ENCODE data around the gene GPN3. TPM values are rescaled to one million over a fixed set of nuclear protein-coding genes. Genes with fewer than 3 reads are reported as not detected.

Gene GPN3
- total RNA-seq (2021) (28.5 and 35.1 TPM in 2 replicates), Bru-seq, nascent RNA (percentile 56 among the genes with signal in this experiment), BruChase-seq, experiment 1, labeled RNA remaining after a 2-hour chase (percentile 54 among the genes with signal in this experiment), BruChase-seq, experiment 2, labeled RNA remaining after a 6-hour chase (percentile 72 among the genes with signal in this experiment)
- long read RNA-seq, transcript GPN3-201 (8 exons, 1,468 nt) = major isoform, 68 of 78 reads
- long read RNA-seq, partial matches to known transcripts = 2 of 78 reads
- long read RNA-seq, other reads (novel, unspliced or antisense) = 6 of 78 reads

GRCh38 chr12:110468214-110469048 lies at the start of gene GPN3, which contains the start of gene FAM216A:
GPN3 (minus strand) TSS chr12:110468257; CDS start chr12:110468203, 54 bp downstream.
FAM216A (plus strand) TSS chr12:110468845; CDS start chr12:110468876, 31 bp downstream.
- Histone ChIP-seq H3K36me3 (ENCODE audit: low read depth) (no peaks in the 10 kb centered on the region), H4K20me1 (ENCODE audit: insufficient read depth) (no peaks in the 10 kb centered on the region), H2AFZ (peak within 1 kb of the TSS; percentile 95), H3K9me3 (ENCODE audit: insufficient read depth, low read depth) (no peaks in the 10 kb centered on the region), H3K79me2 (ENCODE audit: low read depth) (peaks cover 34% of the 10 kb centered on the region), H3K4me2 (peak within 1 kb of the TSS; percentile 98), H3K27me3 (ENCODE audit: insufficient read depth, low read depth) (no peaks in the 10 kb centered on the region), H3K4me1 (replicated peaks; ENCODE audit: insufficient read depth) (peaks cover 18% of the 10 kb centered on the region), H3K9me2 (ENCODE audit: insufficient read depth) (no peaks in the 10 kb centered on the region), H3F3A (ENCODE audit: insufficient read depth, low read depth) (peaks cover 6% of the 10 kb centered on the region; the same call in 1 of the 2 replicates), H3K27ac (peak within 1 kb of the TSS; percentile 70), H3K4me3 (peak within 1 kb of the TSS; percentile 81)
- no TSS peak for BruUV-seq (replicated peaks)
- ChIA-PET POLR2A (ENCODE audit: unreplicated experiment) (interaction anchor here (0.5 to 1.2 kb wide), 10 partner anchors 18 to 1789 kb away, joined by 3 to 15 read pairs (median 8); partner anchors contain the start of gene ARPC3), CTCF (interaction anchor here (0.6 to 2.7 kb wide), 6 partner anchors 16 to 369 kb away, joined by 3 to 16 read pairs (median 6); partner anchors contain the start of gene ARPC3)
- TF ChIP-seq, protein P1, sequence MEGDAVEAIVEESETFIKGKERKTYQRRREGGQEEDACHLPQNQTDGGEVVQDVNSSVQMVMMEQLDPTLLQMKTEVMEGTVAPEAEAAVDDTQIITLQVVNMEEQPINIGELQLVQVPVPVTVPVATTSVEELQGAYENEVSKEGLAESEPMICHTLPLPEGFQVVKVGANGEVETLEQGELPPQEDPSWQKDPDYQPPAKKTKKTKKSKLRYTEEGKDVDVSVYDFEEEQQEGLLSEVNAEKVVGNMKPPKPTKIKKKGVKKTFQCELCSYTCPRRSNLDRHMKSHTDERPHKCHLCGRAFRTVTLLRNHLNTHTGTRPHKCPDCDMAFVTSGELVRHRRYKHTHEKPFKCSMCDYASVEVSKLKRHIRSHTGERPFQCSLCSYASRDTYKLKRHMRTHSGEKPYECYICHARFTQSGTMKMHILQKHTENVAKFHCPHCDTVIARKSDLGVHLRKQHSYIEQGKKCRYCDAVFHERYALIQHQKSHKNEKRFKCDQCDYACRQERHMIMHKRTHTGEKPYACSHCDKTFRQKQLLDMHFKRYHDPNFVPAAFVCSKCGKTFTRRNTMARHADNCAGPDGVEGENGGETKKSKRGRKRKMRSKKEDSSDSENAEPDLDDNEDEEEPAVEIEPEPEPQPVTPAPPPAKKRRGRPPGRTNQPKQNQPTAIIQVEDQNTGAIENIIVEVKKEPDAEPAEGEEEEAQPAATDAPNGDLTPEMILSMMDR (conservative IDR thresholded peaks at IDR 0.05) = no peak
- TF ChIP-seq EZH2 (IDR thresholded peaks at IDR 0.05; ENCODE audit: low read depth) = no peak
- DNase-seq = peak; percentile 95 to 97
- intact Hi-C loops (cut with micrococcal nuclease; ENCODE audit: unreplicated experiment) = loop anchor here (1.0 to 2.0 kb wide), 4 partner anchors 18 to 132 kb away; partner anchors contain the start of genes ARPC3, RAD9B and VPS29

- H3K27me3 ChIP-seq (ENCODE audit: insufficient read depth, low read depth) = no peaks in the 10 kb centered on the region
- H3K9me3 ChIP-seq (ENCODE audit: insufficient read depth, low read depth) = no peaks in the 10 kb centered on the region
- no peaks in the 10 kb centered on the region for H3K79me2 ChIP-seq (ENCODE audit: low read depth)
- H3K4me2 ChIP-seq = no peak overlapping the region
- H3K27ac ChIP-seq = no peak overlapping the region
- TF ChIP-seq, protein P1 (conservative IDR thresholded peaks at IDR 0.05) = no peak
- no peaks in the 10 kb centered on the region for H3K4me1 ChIP-seq (replicated peaks; ENCODE audit: insufficient read depth)
- no peaks in the 10 kb centered on the region for H3K36me3 ChIP-seq (ENCODE audit: low read depth)
- CTCF ChIA-PET = no interaction called here
- DNase-seq = no peak
- no peak overlapping the region for H2AFZ ChIP-seq
- no TSS peak for BruUV-seq (replicated peaks)
- H3K9me2 ChIP-seq (ENCODE audit: insufficient read depth) = no peaks in the 10 kb centered on the region
- no peaks in the 10 kb centered on the region for H4K20me1 ChIP-seq (ENCODE audit: insufficient read depth)
- H3F3A ChIP-seq (ENCODE audit: insufficient read depth, low read depth) = no peaks in the 10 kb centered on the region
- no peak overlapping the region for H3K4me3 ChIP-seq
- POLR2A ChIA-PET (ENCODE audit: unreplicated experiment) = no interaction called here
- intact Hi-C loops (cut with micrococcal nuclease; ENCODE audit: unreplicated experiment) = no loop called here
Observed at GRCh38 chr12:110516995-110517394, 48.9 kb upstream of the GPN3 start.

DNA sequence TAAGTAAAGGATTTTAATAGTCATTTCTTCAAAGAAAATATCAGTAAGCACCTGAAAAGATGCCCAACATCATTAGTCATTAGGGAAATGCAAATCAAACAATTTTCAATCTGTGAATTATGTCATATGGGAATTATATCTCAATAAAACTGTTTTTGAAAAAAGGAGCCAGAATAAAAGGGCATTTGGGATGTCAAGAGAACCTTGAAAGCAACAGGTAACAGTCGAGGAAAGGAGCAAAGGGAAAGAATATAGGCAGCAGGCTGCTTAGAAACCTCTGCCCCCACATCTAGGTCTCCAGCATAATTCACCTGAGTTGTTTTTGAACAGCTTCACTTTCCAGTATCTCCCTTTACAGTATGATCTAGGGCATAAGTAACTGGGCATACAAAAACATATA lies 46.3 kb upstream of the GPN3 start:
- H3K79me2 ChIP-seq (ENCODE audit: low read depth) = no peaks in the 10 kb centered on the region
- POLR2A ChIA-PET (ENCODE audit: unreplicated experiment) = interaction anchor here (0.6 kb wide), 1 partner anchor 15 kb away, joined by 3 read pairs; no protein-coding TSS in a partner anchor
- no peaks in the 10 kb centered on the region for H3K4me1 ChIP-seq (replicated peaks; ENCODE audit: insufficient read depth)
- DNase-seq = no peak
- intact Hi-C loops (cut with micrococcal nuclease; ENCODE audit: unreplicated experiment) = loop anchor here (5.0 kb wide), 2 partner anchors 62 to 313 kb away; partner anchors contain the start of gene ARPC3
- no peak overlapping the region for H3K27ac ChIP-seq
- no peaks in the 10 kb centered on the region for H3K36me3 ChIP-seq (ENCODE audit: low read depth)
- H3K4me2 ChIP-seq = no peak overlapping the region
- no peak overlapping the region for H2AFZ ChIP-seq
- H3F3A ChIP-seq (ENCODE audit: insufficient read depth, low read depth) = no peaks in the 10 kb centered on the region
- no peaks in the 10 kb centered on the region for H3K9me3 ChIP-seq (ENCODE audit: insufficient read depth, low read depth)
- H3K9me2 ChIP-seq (ENCODE audit: insufficient read depth) = no peaks in the 10 kb centered on the region
- BruUV-seq (replicated peaks) = no TSS peak
- TF ChIP-seq, protein P1 (conservative IDR thresholded peaks at IDR 0.05) = no peak
- TF ChIP-seq EZH2 (IDR thresholded peaks at IDR 0.05; ENCODE audit: low read depth) = no peak
- H4K20me1 ChIP-seq (ENCODE audit: insufficient read depth) = no peaks in the 10 kb centered on the region
- CTCF ChIA-PET = interaction anchor here (0.5 to 1.9 kb wide), 2 partner anchors 87 to 97 kb away, joined by 5 to 18 read pairs; no protein-coding TSS in a partner anchor
- no peaks in the 10 kb centered on the region for H3K27me3 ChIP-seq (ENCODE audit: insufficient read depth, low read depth)
- H3K4me3 ChIP-seq = no peak overlapping the region
